Amniotic epithelial cell (primary cell): ENCODE results near the gene OR52E6.

Experiments used
- DNase-seq: peaks from one replicate; pipeline ENCODE4 v3.0.0-alpha.2; 2010; ENCODE audit warnings: low read depth

The OR52E6 gene

GRCh38 chr11:5841797-5842196 is at the start of gene OR52E6:
Gene OR52E6 (minus strand): TSS chr11:5841897. CDS start chr11:5841897, 0 bp downstream.
- DNase-seq, result no peak

- DNase-seq, result peak; percentile 5
Observed at GRCh38 chr11:5891216-5891800, 49.6 kb upstream of the OR52E6 start.

- DNase-seq, result no peak
Observed at GRCh38 chr11:5887661-5888060, 46.0 kb upstream of the OR52E6 start.

GRCh38 chr11:5887172-5887571 is 45.5 kb upstream of the OR52E6 start:
- no peak for DNase-seq

DNA sequence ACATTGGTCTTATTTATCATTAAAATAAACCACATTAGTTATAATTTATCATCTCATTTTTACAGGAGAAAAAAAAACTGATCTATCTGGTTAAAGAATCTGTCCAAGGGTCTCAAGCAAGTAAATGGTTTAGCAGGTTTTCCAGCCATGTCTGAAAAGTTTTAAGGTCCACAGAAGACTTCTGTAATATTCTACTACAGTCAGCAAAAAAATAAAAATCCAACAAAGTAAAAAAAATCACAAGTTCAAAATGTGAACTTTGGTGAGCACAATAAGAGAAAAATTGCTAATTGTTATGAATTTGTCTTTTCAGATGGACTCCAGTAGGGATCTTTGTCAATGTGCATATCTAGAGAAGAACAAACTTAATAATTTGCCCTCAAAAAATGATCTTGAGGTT is 40.1 kb upstream of the OR52E6 start:
- no peak for DNase-seq

GRCh38 chr11:5880329-5880728 is 38.6 kb upstream of the OR52E6 start, which contains the start of gene OR52E4:
Gene OR52E4 (plus strand): TSS chr11:5880629. CDS start chr11:5884293, 3,664 bp downstream.
- DNase-seq, result no peak

- DNase-seq, result no peak
Observed at GRCh38 chr11:5878564-5878963, 36.9 kb upstream of the OR52E6 start.

DNA sequence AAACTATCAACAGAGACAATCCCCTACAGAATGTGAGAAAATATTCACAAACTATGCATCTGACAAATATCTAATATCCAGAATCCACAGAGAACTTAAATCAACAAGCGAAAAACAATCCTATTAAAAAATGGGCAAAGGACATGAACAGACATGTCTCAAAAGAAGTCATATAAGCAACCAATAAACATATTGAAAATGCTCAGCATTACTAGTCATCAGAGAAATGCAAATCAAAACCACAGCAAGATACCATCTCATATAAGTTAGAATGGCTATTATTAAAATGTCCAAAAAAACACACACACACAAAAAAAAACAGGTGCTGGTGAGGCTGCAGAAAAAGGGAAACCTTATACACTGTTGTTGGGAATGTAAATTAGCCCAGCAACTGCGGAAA is 24.1 kb upstream of the OR52E6 start:
- DNase-seq, result no peak

GRCh38 chr11:5857590-5857989 is 15.9 kb upstream of the OR52E6 start, which contains the start of gene OR52E8:
Gene OR52E8 (minus strand): TSS chr11:5857690. CDS start chr11:5857690, 0 bp downstream.
- DNase-seq, result no peak

- DNase-seq, result peak; percentile 1
Observed at GRCh38 chr11:5851002-5851401, 9.3 kb upstream of the OR52E6 start.

- DNase-seq, result no peak
Observed at GRCh38 chr11:5847711-5848110, 6.0 kb upstream of the OR52E6 start.

DNA sequence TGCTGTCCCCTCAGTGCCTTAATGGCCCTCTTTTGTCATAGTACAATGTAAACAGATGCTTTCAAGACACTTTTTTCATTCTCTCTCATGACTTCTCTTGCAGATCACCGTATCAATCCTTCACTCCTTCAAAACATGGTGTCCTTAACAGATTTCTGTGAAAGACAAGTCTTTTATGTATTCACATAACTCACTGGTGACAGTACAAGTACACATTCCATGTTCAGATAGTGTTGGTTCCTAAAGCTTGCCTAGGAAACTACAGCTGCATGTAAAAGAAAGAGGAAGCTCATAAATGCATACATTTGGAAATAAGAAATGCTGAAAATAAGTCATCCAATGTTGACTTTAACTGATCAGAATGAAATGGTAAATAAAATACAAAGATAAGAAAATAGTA is 5.0 kb upstream of the OR52E6 start:
- DNase-seq, result no peak

- no peak for DNase-seq
Observed at GRCh38 chr11:5837695-5838094, 4.0 kb downstream of the OR52E6 start.

GRCh38 chr11:5833446-5833845 is 8.3 kb downstream of the OR52E6 start:
- DNase-seq, result no peak

DNA sequence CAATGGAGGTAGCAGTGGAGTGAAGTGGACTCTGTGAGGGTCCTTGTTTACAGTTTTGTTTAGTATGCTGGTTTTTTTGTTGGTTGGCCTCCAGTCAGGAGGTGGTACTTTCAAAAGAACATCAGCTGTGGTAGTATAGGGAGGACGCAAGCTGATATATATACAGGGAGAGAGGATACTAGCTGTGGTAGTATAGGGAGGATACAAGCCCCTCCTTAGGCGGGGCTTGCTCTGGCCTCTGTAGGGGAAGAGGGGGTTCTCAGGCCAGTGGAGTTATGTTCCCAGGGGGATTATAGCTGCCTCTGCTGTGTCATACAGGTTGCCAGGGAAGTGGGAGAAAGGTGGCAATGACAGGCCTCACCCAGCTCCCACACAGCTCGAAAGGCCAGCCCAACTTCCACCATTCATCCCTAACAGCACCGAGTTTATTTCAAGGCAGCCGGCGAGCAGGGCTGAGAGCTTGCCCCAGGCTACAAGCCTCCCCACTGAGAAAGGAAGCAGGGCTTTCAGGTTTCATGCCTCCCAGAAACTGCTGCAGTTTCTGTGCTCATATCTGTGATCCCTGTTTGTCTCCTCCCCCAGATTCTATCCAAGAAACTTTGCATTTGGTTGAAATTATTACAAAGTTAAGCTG is 10.4 kb downstream of the OR52E6 start:
- DNase-seq, result no peak

DNA sequence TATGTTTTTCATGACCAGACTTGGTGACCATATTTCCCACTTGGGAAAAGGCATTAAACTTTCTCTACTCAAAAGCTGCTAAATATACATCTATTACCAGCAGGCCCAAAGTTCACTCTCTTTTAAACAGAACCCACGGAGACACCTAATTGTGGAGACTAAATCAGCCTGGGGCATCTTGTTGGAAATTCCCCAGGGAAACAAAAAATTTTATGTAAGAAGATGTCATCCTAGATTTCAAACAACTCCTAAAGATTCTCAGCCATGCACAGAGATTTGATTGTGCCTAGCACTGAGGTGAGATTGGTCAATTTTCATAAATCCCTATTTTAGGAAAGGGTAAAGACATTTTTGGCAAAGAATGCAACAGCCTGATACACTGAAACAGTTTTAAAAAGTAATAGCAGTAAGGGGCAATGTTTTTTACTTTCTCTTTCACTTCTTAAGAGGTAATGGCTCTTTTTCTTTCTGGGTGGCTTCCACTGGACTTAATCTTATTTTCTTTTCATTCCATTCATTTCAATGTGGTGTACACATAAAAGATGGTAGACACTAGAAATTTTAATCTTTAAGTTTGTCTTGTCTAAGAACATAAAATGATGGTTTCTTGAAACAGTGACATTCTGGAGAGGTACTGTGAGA is 23.3 kb downstream of the OR52E6 start:
- no peak for DNase-seq

- no peak for DNase-seq
Observed at GRCh38 chr11:5815534-5815933, 26.2 kb downstream of the OR52E6 start.

DNA sequence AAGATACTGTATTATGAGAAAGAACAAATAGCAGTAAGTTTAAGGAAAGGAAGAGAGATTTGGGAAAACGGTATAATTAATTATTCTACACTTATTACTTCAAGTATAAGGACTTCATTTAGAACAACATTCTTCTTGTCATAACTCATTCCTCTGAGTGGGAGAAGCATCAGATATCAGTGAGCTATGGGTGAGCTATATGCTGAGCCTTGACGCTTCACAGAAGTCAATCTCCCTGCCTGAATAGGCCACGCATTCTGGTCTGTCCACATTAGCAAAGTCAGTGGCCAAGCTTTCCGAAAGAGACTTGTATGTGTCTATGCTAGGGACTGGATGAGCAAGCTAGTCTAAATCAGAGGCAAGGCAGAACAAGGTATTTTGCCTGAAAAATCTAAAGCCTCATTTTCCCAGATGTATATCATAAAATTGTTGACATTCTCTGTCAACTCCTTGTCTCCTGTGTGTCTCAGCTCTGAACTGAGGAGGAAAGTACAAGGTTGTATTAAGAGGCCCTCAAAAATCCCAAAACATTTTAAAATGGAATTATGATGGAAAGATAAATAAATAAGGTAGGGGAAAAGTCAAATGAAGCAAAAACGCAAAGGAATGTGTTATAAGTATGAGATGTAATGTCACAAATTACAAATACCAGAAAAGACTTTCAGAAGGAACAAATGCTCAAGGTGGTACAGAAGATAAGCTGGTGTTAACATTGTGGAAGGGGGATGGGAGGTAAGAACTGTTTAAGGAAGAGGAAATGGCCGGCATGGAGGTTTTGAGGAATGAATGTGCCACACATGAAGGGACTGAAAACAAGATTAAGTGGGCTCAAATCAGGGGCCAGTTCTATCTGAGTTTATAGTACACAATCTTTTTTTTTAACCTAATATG is 31.5 kb downstream of the OR52E6 start:
- DNase-seq, result no peak

- DNase-seq, result peak; percentile 2
Observed at GRCh38 chr11:5809122-5809519, 32.6 kb downstream of the OR52E6 start.

GRCh38 chr11:5808500-5809121 is 33.1 kb downstream of the OR52E6 start, which contains the start of gene OR52N2:
Gene OR52N2 (plus strand): TSS chr11:5808924. CDS start chr11:5820336, 11,412 bp downstream.
- peak; percentile 57 for DNase-seq

GRCh38 chr11:5807580-5807979 is 34.1 kb downstream of the OR52E6 start:
- no peak for DNase-seq

- DNase-seq, result no peak
Observed at GRCh38 chr11:5803982-5804381, 37.7 kb downstream of the OR52E6 start.
